ENCODE results near the gene INTS1.

GRCh38 chr7:1460821-1461645 lies 43.2 kb downstream of the INTS1 start:
- no peak for TF ChIP-seq CTCF (IDR thresholded peaks at IDR 0.05)
- TF ChIP-seq ARID4B (CRISPR knock-in tag; IDR thresholded peaks at IDR 0.05; ENCODE audit: borderline replicate concordance) = no peak
- no peak for TF ChIP-seq NR3C1 (CRISPR knock-in tag; conservative IDR thresholded peaks at IDR 0.05; ENCODE audit: low read depth)
- no peak for TF ChIP-seq CREM (CRISPR knock-in tag; IDR thresholded peaks at IDR 0.05)
- TF ChIP-seq USF1 (CRISPR knock-in tag; IDR thresholded peaks at IDR 0.05) = no peak
- TF ChIP-seq USF2 (CRISPR knock-in tag; IDR thresholded peaks at IDR 0.05) = no peak
- TF ChIP-seq ZNF512 (CRISPR knock-in tag; IDR thresholded peaks at IDR 0.05; ENCODE audit: borderline replicate concordance) = no peak
- TF ChIP-seq CREB1 (CRISPR knock-in tag; IDR thresholded peaks at IDR 0.05) = no peak
- no peak for TF ChIP-seq ZNF396 (CRISPR knock-in tag; IDR thresholded peaks at IDR 0.05; ENCODE audit: borderline replicate concordance)
- no peak for TF ChIP-seq E2F1 (CRISPR knock-in tag; IDR thresholded peaks at IDR 0.05)
